Measurements from ENCODE around the gene SLC9A8.
"Not testable (repeated sequence)": the region's sequence is repeated elsewhere in the genome, so short reads cannot be mapped to it uniquely, and the experiment has no call there.

- TF ChIP-seq CTCF (IDR thresholded peaks at IDR 0.05; ENCODE audit: insufficient read depth, low read depth, low read length); EZH2 (IDR thresholded peaks at IDR 0.05; ENCODE audit: insufficient read depth, low read length): not testable (repeated sequence)
Observed at GRCh38 chr20:49774213-49774612, 38.4 kb upstream of the SLC9A8 start.

Data from astrocyte (in vitro differentiated cells and primary cell).